ENCODE measurements around the gene TMUB2. TPM values are rescaled to one million over a fixed set of nuclear protein-coding genes. Genes with fewer than 3 reads are reported as not detected.

TMUB2 gene
- total and polyA plus RNA-seq, 4 donors = 12.2 to 18.8 (median 14.0) TPM

- H3K9me3 ChIP-seq (ENCODE audit: control insufficient read depth in 4 of 4, low read length in 3 of 4) = no peaks in the 10 kb centered on the region
- no peak overlapping the region for H3K27ac ChIP-seq (ENCODE audit: low read depth in 1 of 2, low read length in 2 of 2)
- DNase-seq (ENCODE audit: low spot score) = no peak
- WGBS = 91% methylated on average over 6 of the region's 6 CpGs
- no peak for TF ChIP-seq YY1 (IDR thresholded peaks at IDR 0.05)
- no peak for TF ChIP-seq HNF4A (conservative IDR thresholded peaks at IDR 0.05)
- TF ChIP-seq EGR1 (IDR thresholded peaks at IDR 0.05; ENCODE audit: low read depth in 2 of 2) = no peak
- no peak for TF ChIP-seq HNF4G (IDR thresholded peaks at IDR 0.05)
- no peak for TF ChIP-seq MAX (IDR thresholded peaks at IDR 0.05)
- TF ChIP-seq NR2F2 (IDR thresholded peaks at IDR 0.05) = no peak
- no peak for TF ChIP-seq GABPA (IDR thresholded peaks at IDR 0.05 in 1 of 2, conservative IDR thresholded peaks at IDR 0.05 in 1 of 2)
- TF ChIP-seq REST (IDR thresholded peaks at IDR 0.05) = no peak
- no peak for TF ChIP-seq SP1 (IDR thresholded peaks at IDR 0.05)
- TF ChIP-seq RXRA (IDR thresholded peaks at IDR 0.05) = no peak
- no peak for TF ChIP-seq JUND (IDR thresholded peaks at IDR 0.05)
- TF ChIP-seq ATF3 (IDR thresholded peaks at IDR 0.05) = no peak
- no peak for TF ChIP-seq FOXA2 (IDR thresholded peaks at IDR 0.05)
- TF ChIP-seq RAD21 (IDR thresholded peaks at IDR 0.05) = no peak
- no peak for TF ChIP-seq TAF1 (conservative IDR thresholded peaks at IDR 0.05)
- no peaks in the 10 kb centered on the region for H3K36me3 ChIP-seq (ENCODE audit: control insufficient read depth in 4 of 4, insufficient read depth in 3 of 4, low read depth in 1 of 4, low read length in 3 of 4)
- H3K27me3 ChIP-seq (ENCODE audit: control insufficient read depth in 4 of 4, insufficient read depth in 4 of 4, low read length in 3 of 4) = no peaks in the 10 kb centered on the region
- no peak overlapping the region for H3K4me3 ChIP-seq (ENCODE audit: low read depth in 1 of 3, low read length in 3 of 3)
- peaks cover 0 to under 1% (median under 1%) of the 10 kb centered on the region in 4 donors for H3K4me1 ChIP-seq (ENCODE audit: control insufficient read depth in 4 of 4, insufficient read depth in 4 of 4, low read length in 3 of 4)
- no peak overlapping the region for H3K9ac ChIP-seq (ENCODE audit: low read depth in 1 of 2, low read length in 2 of 2)
These were observed 42.3 kb downstream of the TMUB2 start for GRCh38 chr17:44229090-44229489.

DNA sequence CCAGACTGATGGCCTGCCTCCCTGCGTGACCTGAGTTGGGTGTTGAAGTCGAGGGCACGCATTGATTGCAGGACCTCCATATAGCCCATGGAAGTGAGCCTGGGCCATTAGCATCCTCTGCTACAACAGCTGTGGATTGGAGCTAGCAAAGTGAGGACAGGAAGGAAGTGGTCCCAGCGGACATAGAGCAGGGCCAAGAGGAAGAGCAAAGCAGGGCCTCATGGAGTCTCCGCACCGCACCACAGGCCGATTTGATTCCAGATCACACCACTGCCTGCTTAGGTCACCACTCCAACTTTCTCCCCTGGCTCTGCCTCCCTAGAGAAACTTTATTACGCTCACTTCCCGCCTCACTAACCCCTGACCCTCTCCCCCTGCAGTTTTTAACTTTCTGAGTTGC is 43.4 kb downstream of the TMUB2 start:
- Histone ChIP-seq H3K4me1 (ENCODE audit: control insufficient read depth in 4 of 4, insufficient read depth in 4 of 4, low read length in 3 of 4) (no peaks in the 10 kb centered on the region), H3K9ac (ENCODE audit: low read depth in 1 of 2, low read length in 2 of 2) (no peak overlapping the region), H3K4me3 (ENCODE audit: low read depth in 1 of 3, low read length in 3 of 3) (no peak overlapping the region), H3K27me3 (ENCODE audit: control insufficient read depth in 4 of 4, insufficient read depth in 4 of 4, low read length in 3 of 4) (no peaks in the 10 kb centered on the region), H3K9me3 (ENCODE audit: control insufficient read depth in 4 of 4, low read length in 3 of 4) (no peaks in the 10 kb centered on the region), H3K36me3 (ENCODE audit: control insufficient read depth in 4 of 4, insufficient read depth in 3 of 4, low read depth in 1 of 4, low read length in 3 of 4) (no peaks in the 10 kb centered on the region), H3K27ac (ENCODE audit: low read depth in 1 of 2, low read length in 2 of 2) (no peak overlapping the region)
- WGBS = 88% methylated on average over 9 of the region's 9 CpGs
- TF ChIP-seq HNF4A (conservative IDR thresholded peaks at IDR 0.05) (no peak), RAD21 (IDR thresholded peaks at IDR 0.05) (no peak), TAF1 (conservative IDR thresholded peaks at IDR 0.05) (no peak), ATF3 (IDR thresholded peaks at IDR 0.05) (no peak), YY1 (IDR thresholded peaks at IDR 0.05) (no peak), CTCF (IDR thresholded peaks at IDR 0.05; ENCODE audit: low read depth, low read length, missing input control) (no peak), FOXA2 (IDR thresholded peaks at IDR 0.05) (no peak), SP1 (IDR thresholded peaks at IDR 0.05) (no peak), FOXA1 (IDR thresholded peaks at IDR 0.05) (no peak), JUND (IDR thresholded peaks at IDR 0.05) (no peak), MAX (IDR thresholded peaks at IDR 0.05) (no peak)
- DNase-seq (ENCODE audit: low spot score) = no peak

Data from liver (tissue), 9 donors.